HG03097 (cell line): ENCODE measurements around the gene SBNO1.
"Not testable (repeated sequence)": the region's sequence is repeated elsewhere in the genome, so short reads cannot be mapped to it uniquely, and the experiment has no call there.

Experiments
- ATAC-seq: cut with Tn5 transposase; IDR thresholded peaks from one replicate; pipeline ENCODE4 v1.9.1; 2021; ENCODE audit not compliant: unreplicated experiment, low FRiP score

Gene SBNO1

DNA sequence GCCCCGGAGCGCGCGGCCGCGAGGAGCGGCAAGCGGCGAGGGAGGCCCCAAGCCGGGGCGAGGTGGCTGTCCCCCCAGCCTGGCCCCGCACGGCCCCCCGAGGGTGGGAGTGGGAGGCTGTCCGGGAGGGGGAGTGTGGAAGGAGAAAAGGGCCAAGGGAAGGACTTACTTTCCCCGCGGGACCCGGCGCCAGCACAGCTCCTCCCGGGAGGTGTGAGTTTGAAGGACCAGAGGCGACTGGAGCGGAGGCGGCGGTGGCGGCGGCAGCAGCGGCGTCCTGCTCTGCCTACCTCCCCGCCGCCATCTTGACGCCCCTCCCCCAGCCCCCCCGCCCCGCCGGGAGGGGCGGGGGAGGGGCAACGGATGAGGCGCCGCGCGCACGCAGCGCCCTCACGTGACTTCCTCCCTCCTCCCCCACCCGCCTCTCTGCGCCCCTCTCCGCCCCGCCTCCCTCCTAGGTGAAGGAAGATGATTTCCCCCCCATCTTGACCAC lies at the start of gene SBNO1:
Gene SBNO1 (minus strand): TSS at position 316 of the 493 bp plus-strand sequence. CDS start 14,406 bp downstream, outside the sequence.
- ATAC-seq, result peak; percentile 30

DNA sequence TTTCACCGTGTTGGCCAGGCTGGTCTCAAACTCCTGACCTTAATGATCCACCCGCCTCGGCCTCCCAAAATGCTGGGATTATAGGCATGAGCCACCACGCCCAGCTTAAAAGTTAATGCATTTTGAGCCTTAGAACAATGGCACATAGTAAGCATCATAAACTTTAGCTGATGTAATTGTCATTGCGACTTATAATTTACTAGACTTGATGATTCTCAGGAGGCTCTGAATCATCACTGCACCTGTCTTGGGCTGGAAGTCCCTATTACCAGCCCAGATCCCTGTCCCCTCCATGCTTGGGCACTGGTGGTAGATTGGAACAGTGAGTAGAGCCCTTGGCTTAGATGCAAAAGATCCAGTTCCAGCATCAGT lies 45.4 kb upstream of the SBNO1 start:
- no peak for ATAC-seq

DNA sequence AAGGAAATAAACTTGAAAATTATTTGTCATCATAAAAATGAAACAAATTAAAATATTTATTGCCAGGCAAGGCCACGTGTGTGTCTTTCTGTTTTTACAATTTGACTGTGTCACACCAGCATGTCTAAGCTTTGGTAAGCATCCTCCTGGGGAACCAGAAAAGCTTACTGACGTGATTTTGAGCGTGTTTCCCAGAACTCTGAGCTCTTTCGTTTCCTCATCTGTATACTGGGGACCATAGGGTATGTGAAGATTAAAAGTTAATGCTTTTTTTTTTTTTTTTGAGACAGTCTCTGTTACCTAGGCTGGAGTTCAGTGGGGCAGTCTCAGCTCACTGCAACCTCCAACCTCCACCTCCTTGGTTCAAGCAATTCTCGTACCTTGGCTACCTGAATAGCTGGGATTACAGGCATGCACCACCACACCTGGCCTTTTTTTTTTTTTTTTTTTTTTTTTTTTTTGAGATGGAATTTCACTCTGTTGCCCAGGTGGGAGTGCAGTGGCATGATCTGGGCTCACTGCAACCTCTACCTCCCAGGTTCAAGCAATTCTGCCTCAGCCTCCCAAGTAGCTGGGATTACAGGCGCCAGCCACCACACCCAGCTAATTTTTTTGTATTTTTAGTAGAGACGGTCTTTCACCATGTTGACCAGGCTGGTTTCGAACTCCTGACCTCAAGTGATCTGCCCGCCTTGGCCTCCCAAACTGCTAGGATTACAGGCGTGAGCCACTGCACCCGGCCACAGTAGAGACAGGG lies 44.8 kb upstream of the SBNO1 start:
- ATAC-seq, result not testable (repeated sequence)

DNA sequence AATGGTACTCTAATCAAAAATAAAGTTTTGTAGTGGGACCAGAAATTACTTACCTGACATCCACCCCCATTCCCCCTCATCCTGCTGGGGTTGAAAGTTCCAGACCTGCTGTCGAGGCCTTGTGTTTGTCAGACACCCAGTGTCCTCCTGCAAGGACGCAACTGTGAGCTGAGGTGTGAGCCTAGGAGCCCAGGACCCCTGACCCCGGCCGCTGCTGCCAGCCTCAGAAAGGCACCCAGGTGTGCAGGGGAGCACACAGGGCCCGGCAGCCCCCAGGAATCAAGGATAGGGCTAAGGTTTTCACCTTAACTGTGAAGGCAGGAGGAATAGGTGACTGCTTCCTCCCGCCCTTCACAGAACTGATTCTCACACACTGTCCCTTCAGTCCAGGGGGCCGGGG lies 44.0 kb upstream of the SBNO1 start:
- not testable (repeated sequence) for ATAC-seq

DNA sequence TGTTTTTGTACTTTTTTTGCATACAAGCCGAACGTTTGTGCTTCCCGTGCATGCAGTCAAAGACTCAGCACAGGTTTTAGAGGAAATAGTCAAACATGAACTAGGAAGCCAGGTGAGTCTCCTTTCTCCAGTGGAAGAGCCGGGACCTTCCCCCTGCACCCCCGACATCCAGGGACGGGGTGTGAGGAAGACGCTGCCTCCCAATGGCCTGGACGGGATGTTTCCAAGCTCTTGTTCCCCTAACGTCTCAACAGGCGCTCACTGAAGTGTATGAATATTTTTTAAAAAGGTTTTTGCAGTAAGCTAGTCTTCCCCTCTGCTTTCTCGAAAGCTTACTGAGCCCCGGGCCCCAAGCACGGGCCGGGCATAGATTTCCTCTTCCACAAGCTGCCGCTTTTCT lies 43.3 kb upstream of the SBNO1 start:
- not testable (repeated sequence) for ATAC-seq

DNA sequence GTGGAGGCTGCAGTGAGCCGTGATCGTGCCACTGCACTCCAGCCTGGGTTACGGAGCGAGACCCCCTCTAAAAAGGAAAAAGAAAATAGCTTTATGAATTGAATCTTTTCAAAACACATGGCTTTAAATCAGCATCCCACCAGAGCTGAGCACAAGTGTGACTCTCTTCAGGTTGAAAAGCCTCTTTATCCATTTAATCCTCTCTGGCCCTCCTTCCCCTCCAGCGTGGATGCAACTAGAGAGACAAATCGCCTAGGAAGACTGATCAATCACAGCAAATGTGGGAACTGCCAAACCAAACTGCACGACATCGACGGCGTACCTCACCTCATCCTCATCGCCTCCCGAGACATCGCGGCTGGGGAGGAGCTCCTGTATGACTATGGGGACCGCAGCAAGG lies 42.6 kb upstream of the SBNO1 start:
- ATAC-seq, result not testable (repeated sequence)

DNA sequence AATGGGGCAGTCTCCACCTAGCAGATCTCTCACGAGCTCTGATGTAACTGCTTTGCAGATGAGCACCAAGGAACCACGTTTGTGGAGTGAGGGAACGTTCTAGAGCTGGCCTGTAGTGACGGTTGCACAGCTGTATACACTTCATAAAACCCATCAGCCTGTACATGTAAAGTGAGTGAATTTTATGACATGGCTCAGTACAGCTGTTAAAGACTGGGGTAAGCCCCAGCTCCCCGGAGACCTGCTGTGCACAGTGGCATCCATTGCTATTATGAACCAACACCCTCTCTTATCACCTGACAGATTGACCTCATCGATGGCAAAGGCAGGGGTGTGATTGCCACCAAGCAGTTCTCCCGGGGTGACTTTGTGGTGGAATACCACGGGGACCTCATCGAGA lies 39.9 kb upstream of the SBNO1 start:
- no peak for ATAC-seq

DNA sequence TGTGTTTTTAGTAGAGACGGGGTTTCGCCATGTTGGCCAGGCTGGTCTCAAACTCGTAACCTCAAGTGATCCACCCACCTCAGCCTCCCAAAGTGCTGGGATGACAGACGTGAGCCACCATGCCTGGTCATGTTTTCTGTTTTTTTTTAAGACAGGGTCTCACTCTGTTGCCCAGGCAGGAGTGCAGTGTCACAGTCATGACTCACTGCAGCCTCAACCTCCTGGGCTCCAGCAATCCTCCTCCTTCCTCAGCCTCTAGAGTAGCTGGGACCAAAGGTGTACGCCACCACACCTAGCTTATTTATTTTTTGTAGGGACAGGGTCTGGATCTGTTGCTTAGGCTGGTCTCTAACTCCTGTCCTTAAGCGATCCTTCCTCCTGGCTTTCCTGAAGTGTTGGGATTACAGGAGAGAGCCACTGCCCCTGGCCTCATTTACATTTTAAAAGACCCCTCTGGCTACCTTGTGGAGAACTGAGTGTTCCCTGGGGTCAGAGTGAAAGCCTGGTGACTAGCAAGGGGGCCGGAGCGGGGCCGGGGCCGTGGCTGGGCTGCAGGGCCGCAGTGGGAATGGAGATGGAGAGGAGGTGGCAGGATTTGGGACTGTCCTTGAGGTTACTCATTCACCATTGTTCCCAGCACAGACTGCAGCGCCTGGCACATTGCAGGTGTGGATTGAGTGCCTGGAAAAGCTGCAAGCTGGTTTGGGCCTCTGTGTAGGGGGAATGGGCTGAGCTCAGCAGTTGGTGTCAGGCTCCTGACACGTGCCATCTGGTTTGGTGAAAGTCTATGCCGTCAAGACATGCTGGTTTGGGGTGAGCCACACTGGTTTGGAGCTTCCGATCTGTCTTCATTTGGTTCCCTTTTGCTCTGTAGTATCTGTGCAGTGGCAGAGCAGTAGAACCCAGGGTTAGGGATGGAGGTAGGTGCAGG lies 37.4 kb upstream of the SBNO1 start:
- ATAC-seq, result no peak

DNA sequence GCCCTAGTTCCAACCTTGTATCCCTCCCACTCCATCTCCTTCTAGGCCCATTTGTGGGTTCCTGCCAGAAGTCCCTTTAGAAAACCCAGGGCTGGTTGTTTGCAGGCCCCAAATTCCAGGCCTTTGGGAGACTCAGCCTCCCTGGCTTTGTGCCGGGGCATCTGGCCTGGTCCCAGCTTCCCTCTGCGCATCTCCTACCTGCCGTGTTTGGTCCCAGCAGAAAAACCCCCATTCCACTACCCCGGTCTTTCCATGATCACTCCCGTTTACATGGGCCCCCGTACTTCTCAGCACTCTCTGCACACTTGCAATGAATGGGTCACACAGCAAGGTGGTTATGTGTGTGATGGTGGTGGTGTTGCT lies 34.6 kb upstream of the SBNO1 start:
- ATAC-seq, result no peak

DNA sequence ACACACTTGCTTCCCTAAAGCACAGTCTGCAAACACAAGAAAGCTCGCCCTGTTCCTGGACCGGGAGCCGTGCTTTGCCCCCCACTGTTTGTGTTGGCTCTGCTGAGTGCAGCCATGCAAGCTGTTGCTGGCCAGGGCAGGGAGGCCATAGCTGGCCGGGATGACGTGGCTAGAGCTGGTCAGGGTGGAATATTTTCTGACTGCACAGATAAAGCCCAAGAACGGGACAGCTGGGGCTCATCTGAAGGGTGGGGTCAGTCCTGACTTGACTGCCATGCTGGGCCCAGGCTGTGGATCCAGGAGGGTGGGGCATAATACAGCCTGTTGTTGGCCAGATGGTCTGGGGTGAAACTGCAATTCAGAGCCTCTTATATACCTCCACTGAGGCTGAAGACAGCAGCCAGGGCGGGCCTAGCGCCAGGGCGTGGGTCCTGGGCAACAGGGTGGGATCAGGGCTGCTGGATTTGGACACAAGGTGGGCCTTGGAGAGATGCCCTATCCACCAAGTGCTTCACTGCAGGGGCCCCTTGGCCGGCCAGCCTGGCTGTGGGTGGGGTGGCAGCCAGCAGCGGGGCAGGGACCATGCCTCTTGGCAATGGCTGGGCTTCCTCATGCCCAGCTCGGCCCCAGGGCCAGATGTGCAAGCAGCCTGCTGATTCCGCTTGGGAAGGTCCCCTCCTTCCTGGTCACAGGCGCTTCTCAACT lies 34.1 kb upstream of the SBNO1 start:
- no peak for ATAC-seq

DNA sequence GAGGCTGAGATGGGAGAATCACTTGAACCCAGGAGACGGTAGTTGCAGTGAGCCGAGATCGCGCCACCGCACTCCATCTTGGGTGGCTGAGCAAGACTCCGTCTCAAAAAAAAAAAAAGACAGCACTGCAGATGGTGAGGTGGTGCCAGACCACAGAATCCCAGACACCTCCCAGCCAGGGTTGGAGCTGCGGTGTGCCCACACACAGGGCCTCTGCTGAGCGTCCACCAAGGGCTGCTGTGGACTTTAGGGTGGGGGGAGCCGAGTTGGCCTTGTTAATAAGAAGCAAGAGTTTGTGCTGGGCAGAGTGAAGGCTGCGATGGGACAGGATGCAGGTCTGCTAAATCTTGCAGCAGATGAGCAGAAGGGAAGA lies 33.5 kb upstream of the SBNO1 start:
- no peak for ATAC-seq

DNA sequence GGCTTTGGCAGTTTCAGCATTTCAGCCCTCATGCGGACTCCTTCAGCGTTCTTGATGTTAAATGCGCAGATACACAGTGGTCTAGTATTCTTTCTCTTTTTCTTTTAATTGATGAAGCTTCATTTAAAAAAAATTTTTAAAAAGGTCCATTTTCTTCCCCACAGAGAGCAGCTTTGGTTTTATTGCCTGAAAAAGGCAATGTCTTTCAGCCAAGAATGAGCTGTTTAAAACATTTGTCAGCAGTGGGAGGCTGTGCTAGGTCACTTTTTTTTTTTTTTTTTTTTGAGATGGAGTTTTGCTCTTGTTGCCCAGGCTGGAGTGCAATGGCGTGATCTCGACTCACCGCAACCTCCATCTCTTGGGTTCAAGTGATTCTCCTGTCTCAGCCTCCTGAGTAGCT lies 32.8 kb upstream of the SBNO1 start:
- ATAC-seq, result no peak

DNA sequence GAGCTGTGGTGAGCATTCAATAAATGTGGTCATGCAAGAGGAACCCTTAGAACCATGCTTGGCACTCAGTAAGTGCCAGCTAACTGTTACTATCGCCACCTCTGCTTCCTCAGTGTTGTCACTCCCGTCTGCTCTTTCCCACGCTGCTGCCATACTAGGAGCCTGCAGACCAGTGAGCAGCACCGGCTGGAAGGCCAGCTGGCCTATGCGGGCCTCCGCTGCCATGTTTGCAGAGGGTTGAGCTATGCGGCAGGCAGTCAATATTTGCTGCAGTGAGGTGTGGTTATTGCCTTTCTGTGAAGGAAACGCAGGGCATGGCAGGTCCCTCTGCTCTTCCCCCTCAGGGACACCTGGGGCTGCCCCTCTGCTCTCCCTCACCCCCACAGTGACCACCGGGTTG lies 32.3 kb upstream of the SBNO1 start:
- no peak for ATAC-seq

DNA sequence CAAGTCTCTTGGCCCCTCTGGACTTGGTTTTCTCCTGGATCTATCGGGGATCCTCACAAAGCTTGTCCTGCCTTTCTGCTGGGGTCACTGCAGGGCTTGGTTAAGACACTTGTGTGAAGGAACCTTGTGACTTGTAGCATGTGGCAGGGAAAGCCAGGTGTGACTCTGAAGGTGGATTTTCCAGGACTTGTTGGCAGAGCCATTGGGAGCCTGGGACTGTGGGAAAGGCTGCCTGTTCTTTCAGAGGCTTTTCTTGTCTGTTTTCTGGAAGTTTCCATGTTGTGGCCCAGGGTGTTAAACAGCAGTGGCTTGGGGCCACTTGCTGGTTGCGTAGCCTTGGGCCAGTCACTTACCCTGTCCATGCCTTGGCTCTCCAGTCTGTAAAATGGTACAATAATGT lies 31.9 kb upstream of the SBNO1 start:
- ATAC-seq, result no peak

DNA sequence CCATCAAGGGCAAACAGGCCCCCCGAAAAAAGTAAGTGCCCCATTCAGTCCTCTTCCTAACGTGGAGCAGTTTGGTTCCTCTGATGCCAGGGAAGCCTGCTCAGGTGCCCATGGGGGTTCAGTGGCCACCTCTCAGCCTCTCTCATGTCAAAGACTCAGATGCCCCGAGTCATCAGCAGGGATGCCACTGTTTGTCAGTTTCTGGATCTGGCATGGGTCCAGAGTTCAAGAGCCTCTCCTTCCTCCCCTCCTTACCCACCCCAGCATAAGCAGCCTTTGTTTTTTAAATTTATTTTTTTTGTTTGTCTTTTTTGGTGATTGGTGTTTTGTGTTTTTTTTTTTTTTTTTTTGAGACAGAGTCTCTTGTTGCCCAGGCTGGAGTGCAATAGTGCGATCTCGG lies 30.6 kb upstream of the SBNO1 start:
- no peak for ATAC-seq

DNA sequence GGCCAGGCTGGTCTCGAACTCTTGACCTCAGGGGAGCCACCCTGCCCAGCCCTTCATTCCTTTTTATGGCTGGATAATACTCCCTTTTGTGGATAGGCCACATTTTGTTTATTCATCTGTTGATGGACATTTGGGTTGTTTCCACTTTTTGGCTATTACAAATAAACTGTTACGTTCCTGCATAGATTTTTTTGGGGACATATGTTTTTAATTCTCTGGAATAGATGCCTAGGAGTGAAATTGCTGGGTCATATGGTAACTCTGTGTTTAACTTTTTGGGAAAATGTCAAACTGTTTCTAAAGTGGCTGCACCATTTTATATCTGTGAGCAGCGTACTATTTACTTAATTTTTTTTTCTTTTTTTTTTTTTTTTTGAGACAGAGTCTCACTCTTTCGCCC lies 29.1 kb upstream of the SBNO1 start:
- no peak for ATAC-seq

DNA sequence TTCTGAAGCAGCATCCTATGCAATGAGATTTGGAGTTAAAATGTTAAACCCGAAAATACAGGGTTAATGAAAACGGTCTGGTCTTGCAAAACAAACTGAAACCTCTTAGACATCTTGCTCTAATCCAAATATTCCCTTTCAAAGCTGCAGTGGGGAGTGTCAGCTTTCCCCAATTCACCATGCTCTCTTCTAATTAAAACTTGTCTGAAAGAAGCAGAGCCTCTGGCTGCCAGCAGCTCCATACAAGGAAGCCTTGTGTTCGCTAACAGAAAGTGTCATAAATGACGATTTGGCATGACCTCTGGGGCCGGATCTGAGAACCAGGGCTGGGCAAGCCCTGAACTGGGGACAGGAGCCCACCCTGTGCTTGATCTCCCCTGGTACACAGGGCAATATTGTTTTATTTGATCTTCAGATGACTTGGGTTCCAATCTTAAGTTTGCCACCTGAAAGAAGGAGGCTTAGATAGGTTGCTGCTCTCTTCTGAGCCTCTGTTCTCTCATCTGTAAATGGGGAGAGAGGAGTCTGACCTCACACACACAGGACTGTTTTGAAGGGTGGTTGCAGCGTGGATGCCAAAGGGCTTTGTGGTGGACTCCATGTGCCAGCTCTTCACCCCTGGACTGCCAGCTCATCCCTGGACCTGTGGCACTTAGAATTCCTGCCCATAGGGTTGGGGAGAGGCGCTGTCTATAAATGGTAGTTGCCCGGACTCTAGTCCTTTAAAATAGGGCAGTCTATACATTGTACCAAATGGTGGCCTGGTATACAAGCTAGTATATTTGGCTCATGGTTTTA lies 27.1 kb upstream of the SBNO1 start:
- ATAC-seq, result no peak

DNA sequence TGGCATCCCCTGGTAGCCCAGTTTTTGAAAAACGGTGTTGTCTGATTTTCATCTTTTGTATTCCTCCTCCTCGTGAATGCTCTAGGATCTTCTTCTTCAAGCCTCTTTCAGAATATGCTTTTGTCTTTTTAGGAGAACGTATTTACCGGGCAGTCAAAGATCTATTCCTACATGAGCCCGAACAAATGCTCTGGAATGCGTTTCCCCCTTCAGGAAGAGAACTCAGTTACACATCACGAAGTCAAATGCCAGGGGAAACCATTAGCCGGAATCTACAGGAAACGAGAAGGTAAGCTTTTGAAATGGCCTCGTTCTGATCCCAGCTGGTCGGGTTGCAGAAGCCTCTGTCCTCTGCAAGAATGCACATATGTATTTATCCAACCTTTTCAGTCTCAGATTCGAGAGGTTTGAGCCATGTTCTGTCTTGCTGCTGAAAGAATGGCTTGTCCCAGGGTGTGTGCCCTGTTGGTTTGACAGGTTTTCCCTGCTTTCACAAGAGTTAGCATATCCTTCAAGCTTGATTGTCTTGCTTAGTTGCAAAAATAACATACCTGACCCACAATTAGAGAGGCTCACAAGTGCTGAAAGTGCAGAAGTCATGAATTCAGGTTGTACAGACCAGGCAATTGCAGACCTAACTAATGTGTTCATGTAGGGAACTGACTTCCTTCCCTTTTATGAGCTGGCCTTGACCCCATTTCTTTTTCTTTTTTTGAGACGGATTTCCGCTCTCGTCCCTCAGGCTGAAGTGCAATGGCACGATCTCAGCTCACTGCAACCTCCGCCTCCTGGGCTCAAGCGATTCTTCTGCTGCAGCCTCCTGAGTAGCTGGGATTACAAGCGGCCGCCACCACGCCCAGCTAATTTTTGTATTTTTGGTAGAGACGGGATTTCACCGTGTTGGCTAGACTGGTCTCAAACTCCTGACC lies 26.1 kb upstream of the SBNO1 start:
- ATAC-seq, result no peak
